ENCODE measurements around the gene ADAM12. TPM values are rescaled to one million over a fixed set of nuclear protein-coding genes. Genes with fewer than 3 reads are reported as not detected.

Gene ADAM12
- total RNA-seq, 4 donors from 2014 or later: under 0.01 to 1.3 (median 1.0) TPM

GRCh38 chr10:126080879-126081411 lies 307.3 kb downstream of the ADAM12 start:
- Histone ChIP-seq H3K27ac (replicated peaks in 1 of 4) (no peak overlapping the region), H3K36me3 (no peaks in the 10 kb centered on the region), H3K27me3 (no peaks in the 10 kb centered on the region), H3K9me3 (peaks cover 0 to 7% (median 0%) of the 10 kb centered on the region in 4 donors), H3K4me1 (no peaks in the 10 kb centered on the region), H3K4me3 (peak overlapping the region in 1 of 4 donors; percentile 10)
- no peak for DNase-seq (ENCODE audit: extremely low spot score)
- 30% methylated on average over 12 of the region's 12 CpGs for WGBS
- intact Hi-C loops (cut with DNase I): no loop called here
- TF ChIP-seq EP300 (IDR thresholded peaks at IDR 0.05) (no peak), CTCF (IDR thresholded peaks at IDR 0.05) (no peak), POLR2A (IDR thresholded peaks at IDR 0.05; ENCODE audit: low read depth) (no peak), POLR2AphosphoS5 (IDR thresholded peaks at IDR 0.05) (no peak)

GRCh38 chr10:126080291-126080825 lies 307.9 kb downstream of the ADAM12 start:
- no peak overlapping the region for H3K4me3 ChIP-seq
- H3K9me3 ChIP-seq: peaks cover 0 to 7% (median 0%) of the 10 kb centered on the region in 4 donors
- H3K27me3 ChIP-seq: no peaks in the 10 kb centered on the region
- no peaks in the 10 kb centered on the region for H3K4me1 ChIP-seq
- no peak for DNase-seq (ENCODE audit: extremely low spot score)
- H3K27ac ChIP-seq (replicated peaks in 1 of 4): no peak overlapping the region
- TF ChIP-seq EP300 (IDR thresholded peaks at IDR 0.05) (no peak), CTCF (IDR thresholded peaks at IDR 0.05) (no peak), POLR2A (IDR thresholded peaks at IDR 0.05; ENCODE audit: low read depth) (no peak), POLR2AphosphoS5 (IDR thresholded peaks at IDR 0.05) (no peak)
- H3K36me3 ChIP-seq: no peaks in the 10 kb centered on the region
- intact Hi-C loops (cut with DNase I): no loop called here
- 87% methylated on average over 7 of the region's 7 CpGs for WGBS

GRCh38 chr10:126075009-126075408 lies 313.3 kb downstream of the ADAM12 start:
- DNase-seq (ENCODE audit: extremely low spot score): no peak
- no peak overlapping the region for H3K27ac ChIP-seq (replicated peaks in 1 of 4)
- 86% methylated on average over 6 of the region's 6 CpGs for WGBS
- H3K4me3 ChIP-seq: no peak overlapping the region
- no peaks in the 10 kb centered on the region for H3K4me1 ChIP-seq
- H3K9me3 ChIP-seq: peaks cover 0 to 7% (median 0%) of the 10 kb centered on the region in 4 donors
- no peaks in the 10 kb centered on the region for H3K27me3 ChIP-seq
- TF ChIP-seq EP300 (IDR thresholded peaks at IDR 0.05) (no peak), POLR2A (IDR thresholded peaks at IDR 0.05; ENCODE audit: low read depth) (no peak)
- no peaks in the 10 kb centered on the region for H3K36me3 ChIP-seq
- intact Hi-C loops (cut with DNase I): no loop called here

- intact Hi-C loops (cut with DNase I): no loop called here
- Histone ChIP-seq H3K27ac (replicated peaks in 1 of 4) (no peak overlapping the region), H3K9me3 (peaks cover 0 to 7% (median 0%) of the 10 kb centered on the region in 4 donors), H3K36me3 (no peaks in the 10 kb centered on the region), H3K4me1 (no peaks in the 10 kb centered on the region), H3K27me3 (no peaks in the 10 kb centered on the region), H3K4me3 (no peak overlapping the region)
- DNase-seq (ENCODE audit: extremely low spot score): no peak
- WGBS: 88% methylated on average over 3 of the region's 3 CpGs
- no peak for TF ChIP-seq CTCF (IDR thresholded peaks at IDR 0.05)
- TF ChIP-seq EP300 (IDR thresholded peaks at IDR 0.05): no peak
- TF ChIP-seq POLR2A (IDR thresholded peaks at IDR 0.05; ENCODE audit: low read depth): no peak
- TF ChIP-seq POLR2AphosphoS5 (IDR thresholded peaks at IDR 0.05): no peak
Measured at GRCh38 chr10:126074291-126074690, 314.0 kb downstream of the ADAM12 start.

GRCh38 chr10:126073606-126074005 lies 314.7 kb downstream of the ADAM12 start:
- intact Hi-C loops (cut with DNase I): no loop called here
- WGBS: 73% methylated on average over 1 of the region's 1 CpG
- no peaks in the 10 kb centered on the region for H3K27me3 ChIP-seq
- H3K27ac ChIP-seq (replicated peaks in 1 of 4): no peak overlapping the region
- no peak for DNase-seq (ENCODE audit: extremely low spot score)
- no peaks in the 10 kb centered on the region for H3K36me3 ChIP-seq
- no peaks in the 10 kb centered on the region for H3K4me1 ChIP-seq
- TF ChIP-seq POLR2A (IDR thresholded peaks at IDR 0.05; ENCODE audit: low read depth): no peak
- no peak for TF ChIP-seq POLR2AphosphoS5 (IDR thresholded peaks at IDR 0.05)
- no peak for TF ChIP-seq CTCF (IDR thresholded peaks at IDR 0.05)
- TF ChIP-seq EP300 (IDR thresholded peaks at IDR 0.05): no peak
- peaks cover 0 to 7% (median 0%) of the 10 kb centered on the region in 4 donors for H3K9me3 ChIP-seq
- no peak overlapping the region for H3K4me3 ChIP-seq
